Gastroesophageal sphincter (tissue), 3 donors: ENCODE measurements around the gene ZMYM3.

Experiments used
- POLR2A ChIP-seq, 2 donors: fragments of 450-650 bp; IDR thresholded peaks; one replicate each; pipeline ENCODE4 v1.6.1; 2017; ENCODE audit warnings: antibody characterized with exemption in 2 of 2, mild to moderate bottlenecking in 2 of 2, moderate library complexity in 1 of 2
- POLR2AphosphoS5 ChIP-seq: sonication (generic); formaldehyde crosslinking; IDR thresholded peaks from one replicate; pipeline ENCODE4 v1.6.1; 2017; ENCODE audit warnings: antibody characterized with exemption
- TF ChIP-seq, protein P1 (sequence below), 4 experiments: fragments of 200-600 bp in 2 of 4; fragments of 450-650 bp in 2 of 4; sonication (generic) in 1 of 4; IDR thresholded peaks; one replicate each; pipeline ENCODE4 v1.5.1; 2017 to 2019; ENCODE audit warnings: antibody characterized with exemption in 4 of 4, mild to moderate bottlenecking in 2 of 4, moderate library complexity in 2 of 4

DNA sequence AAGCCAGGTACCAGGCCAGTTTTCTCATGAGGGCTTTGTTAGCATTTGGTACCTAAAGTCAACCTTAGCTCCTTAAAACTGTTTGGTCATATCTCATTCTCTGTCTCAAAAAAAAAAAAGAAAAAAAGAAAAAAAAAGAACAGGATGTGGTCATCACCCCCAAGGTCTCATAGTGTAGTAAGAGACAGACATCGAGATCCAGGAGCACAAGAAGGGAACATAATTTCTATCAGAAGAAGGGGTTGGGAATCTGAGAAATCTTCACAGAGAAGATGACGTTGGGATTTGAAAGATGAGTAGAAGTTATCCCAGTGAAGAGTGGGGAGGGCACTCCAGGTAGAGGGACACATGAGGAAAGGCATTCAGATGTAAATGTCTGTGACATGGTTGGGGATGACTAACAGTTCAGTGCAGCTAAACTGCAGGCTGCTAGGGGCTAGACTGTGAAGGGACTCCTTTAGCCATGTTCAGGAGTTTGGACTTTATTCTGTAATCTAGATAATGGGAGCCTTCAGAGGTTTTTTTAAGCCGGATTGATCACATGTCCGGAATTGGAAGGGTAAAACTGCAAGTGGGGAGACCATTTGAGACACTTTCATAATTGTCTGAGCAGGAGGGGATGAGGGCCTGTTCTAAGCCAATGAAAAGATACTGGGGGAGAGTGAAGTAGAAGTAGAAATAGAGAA lies 57.8 kb downstream of the ZMYM3 start:
- no peak for TF ChIP-seq POLR2A (IDR thresholded peaks at IDR 0.05)
- no peak for TF ChIP-seq POLR2AphosphoS5
- TF ChIP-seq, protein P1, sequence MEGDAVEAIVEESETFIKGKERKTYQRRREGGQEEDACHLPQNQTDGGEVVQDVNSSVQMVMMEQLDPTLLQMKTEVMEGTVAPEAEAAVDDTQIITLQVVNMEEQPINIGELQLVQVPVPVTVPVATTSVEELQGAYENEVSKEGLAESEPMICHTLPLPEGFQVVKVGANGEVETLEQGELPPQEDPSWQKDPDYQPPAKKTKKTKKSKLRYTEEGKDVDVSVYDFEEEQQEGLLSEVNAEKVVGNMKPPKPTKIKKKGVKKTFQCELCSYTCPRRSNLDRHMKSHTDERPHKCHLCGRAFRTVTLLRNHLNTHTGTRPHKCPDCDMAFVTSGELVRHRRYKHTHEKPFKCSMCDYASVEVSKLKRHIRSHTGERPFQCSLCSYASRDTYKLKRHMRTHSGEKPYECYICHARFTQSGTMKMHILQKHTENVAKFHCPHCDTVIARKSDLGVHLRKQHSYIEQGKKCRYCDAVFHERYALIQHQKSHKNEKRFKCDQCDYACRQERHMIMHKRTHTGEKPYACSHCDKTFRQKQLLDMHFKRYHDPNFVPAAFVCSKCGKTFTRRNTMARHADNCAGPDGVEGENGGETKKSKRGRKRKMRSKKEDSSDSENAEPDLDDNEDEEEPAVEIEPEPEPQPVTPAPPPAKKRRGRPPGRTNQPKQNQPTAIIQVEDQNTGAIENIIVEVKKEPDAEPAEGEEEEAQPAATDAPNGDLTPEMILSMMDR (IDR thresholded peaks at IDR 0.05) = no peak
